ENCODE data around the gene HIGD1B.

The HIGD1B gene

DNA sequence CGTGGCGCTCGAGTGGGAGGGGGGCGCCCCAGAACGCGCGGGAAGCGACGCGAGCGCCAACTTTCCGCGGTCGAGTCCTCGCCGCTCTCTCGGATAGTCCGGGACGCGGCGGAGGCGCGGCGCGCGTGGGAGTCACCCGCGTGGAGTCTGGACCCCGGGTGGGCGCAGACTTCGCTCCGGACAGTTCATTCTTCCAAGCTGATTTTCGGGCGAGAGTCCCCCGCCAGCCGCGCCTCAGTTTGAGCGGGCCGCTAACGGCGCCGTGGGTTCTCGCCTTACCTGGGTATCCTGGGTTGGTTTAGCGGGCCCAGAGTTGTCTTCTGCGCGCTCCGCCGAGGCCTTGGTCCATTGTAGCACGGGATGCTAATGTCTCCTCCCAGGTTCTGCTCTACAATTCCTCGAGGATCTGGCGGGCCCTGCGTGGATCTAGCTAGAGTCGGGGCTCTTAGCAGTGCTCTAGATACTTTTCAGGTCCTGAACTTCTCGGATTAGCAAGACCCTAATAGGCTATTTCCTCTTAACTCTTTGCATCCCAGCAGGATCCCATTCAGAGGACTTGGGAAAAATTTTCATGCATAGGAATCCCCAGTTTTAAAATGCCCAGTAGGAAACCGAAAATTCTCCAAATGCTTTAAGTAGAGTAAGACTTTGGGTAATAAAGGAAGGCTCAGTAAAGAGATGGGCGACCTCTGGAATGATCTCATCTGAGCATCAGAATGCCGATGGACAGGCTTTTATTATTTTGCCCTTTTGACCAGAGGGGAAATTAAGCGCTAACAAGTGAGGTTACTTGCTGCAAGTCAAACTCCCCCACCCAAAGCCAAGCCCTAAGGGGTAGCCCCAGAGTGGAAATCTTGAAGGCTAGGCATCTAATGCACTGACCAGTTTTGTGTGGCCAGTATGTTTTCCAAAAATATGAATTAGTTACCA, 17.1 kb upstream of the HIGD1B start:
- Histone ChIP-seq H3K27ac (replicated peaks) (no peak overlapping the region), H3K4me3 (replicated peaks; ENCODE audit: insufficient read depth, low read length) (peak overlapping the region; percentile 40), H3K27me3 (ENCODE audit: insufficient read depth, poor library complexity, severe bottlenecking) (peaks cover 49% of the 10 kb centered on the region)
- no peak for DNase-seq (ENCODE audit: low read depth in 1 of 2, low spot score in 1 of 2)
- TF ChIP-seq, protein P1, sequence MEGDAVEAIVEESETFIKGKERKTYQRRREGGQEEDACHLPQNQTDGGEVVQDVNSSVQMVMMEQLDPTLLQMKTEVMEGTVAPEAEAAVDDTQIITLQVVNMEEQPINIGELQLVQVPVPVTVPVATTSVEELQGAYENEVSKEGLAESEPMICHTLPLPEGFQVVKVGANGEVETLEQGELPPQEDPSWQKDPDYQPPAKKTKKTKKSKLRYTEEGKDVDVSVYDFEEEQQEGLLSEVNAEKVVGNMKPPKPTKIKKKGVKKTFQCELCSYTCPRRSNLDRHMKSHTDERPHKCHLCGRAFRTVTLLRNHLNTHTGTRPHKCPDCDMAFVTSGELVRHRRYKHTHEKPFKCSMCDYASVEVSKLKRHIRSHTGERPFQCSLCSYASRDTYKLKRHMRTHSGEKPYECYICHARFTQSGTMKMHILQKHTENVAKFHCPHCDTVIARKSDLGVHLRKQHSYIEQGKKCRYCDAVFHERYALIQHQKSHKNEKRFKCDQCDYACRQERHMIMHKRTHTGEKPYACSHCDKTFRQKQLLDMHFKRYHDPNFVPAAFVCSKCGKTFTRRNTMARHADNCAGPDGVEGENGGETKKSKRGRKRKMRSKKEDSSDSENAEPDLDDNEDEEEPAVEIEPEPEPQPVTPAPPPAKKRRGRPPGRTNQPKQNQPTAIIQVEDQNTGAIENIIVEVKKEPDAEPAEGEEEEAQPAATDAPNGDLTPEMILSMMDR (IDR thresholded peaks at IDR 0.05; ENCODE audit: insufficient read depth, low read length): no peak
- TF ChIP-seq POLR2AphosphoS5 (IDR thresholded peaks at IDR 0.05; ENCODE audit: low read depth) (no peak), GABPA (IDR thresholded peaks at IDR 0.05; ENCODE audit: low read depth) (no peak), SPI1 (IDR thresholded peaks at IDR 0.05; ENCODE audit: borderline replicate concordance, low read depth) (no peak)
- TF ChIP-seq, protein P2, sequence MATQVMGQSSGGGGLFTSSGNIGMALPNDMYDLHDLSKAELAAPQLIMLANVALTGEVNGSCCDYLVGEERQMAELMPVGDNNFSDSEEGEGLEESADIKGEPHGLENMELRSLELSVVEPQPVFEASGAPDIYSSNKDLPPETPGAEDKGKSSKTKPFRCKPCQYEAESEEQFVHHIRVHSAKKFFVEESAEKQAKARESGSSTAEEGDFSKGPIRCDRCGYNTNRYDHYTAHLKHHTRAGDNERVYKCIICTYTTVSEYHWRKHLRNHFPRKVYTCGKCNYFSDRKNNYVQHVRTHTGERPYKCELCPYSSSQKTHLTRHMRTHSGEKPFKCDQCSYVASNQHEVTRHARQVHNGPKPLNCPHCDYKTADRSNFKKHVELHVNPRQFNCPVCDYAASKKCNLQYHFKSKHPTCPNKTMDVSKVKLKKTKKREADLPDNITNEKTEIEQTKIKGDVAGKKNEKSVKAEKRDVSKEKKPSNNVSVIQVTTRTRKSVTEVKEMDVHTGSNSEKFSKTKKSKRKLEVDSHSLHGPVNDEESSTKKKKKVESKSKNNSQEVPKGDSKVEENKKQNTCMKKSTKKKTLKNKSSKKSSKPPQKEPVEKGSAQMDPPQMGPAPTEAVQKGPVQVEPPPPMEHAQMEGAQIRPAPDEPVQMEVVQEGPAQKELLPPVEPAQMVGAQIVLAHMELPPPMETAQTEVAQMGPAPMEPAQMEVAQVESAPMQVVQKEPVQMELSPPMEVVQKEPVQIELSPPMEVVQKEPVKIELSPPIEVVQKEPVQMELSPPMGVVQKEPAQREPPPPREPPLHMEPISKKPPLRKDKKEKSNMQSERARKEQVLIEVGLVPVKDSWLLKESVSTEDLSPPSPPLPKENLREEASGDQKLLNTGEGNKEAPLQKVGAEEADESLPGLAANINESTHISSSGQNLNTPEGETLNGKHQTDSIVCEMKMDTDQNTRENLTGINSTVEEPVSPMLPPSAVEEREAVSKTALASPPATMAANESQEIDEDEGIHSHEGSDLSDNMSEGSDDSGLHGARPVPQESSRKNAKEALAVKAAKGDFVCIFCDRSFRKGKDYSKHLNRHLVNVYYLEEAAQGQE (IDR thresholded peaks at IDR 0.05; ENCODE audit: insufficient replicate concordance, low read depth): no peak

DNA sequence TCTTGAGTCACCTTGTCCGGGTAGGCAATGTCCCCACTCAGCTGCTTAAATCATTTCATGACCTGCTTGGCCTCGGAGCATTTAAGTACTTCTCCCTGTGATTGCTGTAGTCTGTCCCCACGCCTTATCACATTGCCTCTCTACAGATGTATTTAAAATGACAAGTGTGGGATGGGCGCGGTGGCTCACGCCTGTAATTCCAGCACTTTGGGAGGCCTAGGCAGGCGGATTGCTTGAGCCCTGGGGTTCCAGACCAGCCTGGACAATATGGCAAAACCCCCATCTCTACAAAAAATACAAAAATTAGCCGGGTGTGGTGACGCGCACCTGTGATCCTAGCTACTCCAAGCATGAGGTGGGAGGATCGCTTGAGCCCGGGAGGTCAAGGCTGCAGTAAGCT, 16.3 kb upstream of the HIGD1B start:
- Histone ChIP-seq H3K27ac (replicated peaks) (no peak overlapping the region), H3K27me3 (ENCODE audit: insufficient read depth, poor library complexity, severe bottlenecking) (peaks cover 48% of the 10 kb centered on the region), H3K4me3 (replicated peaks; ENCODE audit: insufficient read depth, low read length) (no peak overlapping the region)
- TF ChIP-seq POLR2AphosphoS5 (IDR thresholded peaks at IDR 0.05; ENCODE audit: low read depth) (no peak), SPI1 (IDR thresholded peaks at IDR 0.05; ENCODE audit: borderline replicate concordance, low read depth) (no peak), GABPA (IDR thresholded peaks at IDR 0.05; ENCODE audit: low read depth) (no peak)
- TF ChIP-seq, protein P2 (IDR thresholded peaks at IDR 0.05; ENCODE audit: insufficient replicate concordance, low read depth): no peak
- TF ChIP-seq, protein P1 (IDR thresholded peaks at IDR 0.05; ENCODE audit: insufficient read depth, low read length): no peak
- no peak for DNase-seq (ENCODE audit: low read depth in 1 of 2, low spot score in 1 of 2)

DNA sequence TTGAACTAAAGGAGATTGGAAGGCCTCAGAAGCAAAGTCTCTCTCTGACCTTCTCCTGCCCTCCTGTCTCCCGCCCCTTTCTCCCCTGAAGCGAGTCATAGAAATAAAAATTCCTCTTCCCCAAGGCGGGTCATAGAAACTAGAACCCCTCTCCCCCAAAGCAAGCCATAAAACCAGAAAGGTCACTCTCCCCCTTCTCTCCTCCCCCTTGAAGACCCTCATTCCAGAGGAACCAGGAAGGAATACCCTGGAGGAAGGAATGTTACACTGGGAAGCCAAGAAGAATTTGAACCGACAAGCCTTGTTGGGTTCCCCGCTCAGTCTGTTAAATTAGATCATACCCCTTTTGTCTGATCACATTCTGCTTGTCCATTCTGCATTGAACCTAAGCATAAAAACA, 14.9 kb upstream of the HIGD1B start:
- no peak overlapping the region for H3K27ac ChIP-seq (replicated peaks)
- no peak for DNase-seq (ENCODE audit: low read depth in 1 of 2, low spot score in 1 of 2)
- TF ChIP-seq SPI1 (IDR thresholded peaks at IDR 0.05; ENCODE audit: borderline replicate concordance, low read depth) (no peak), GABPA (IDR thresholded peaks at IDR 0.05; ENCODE audit: low read depth) (no peak), POLR2AphosphoS5 (IDR thresholded peaks at IDR 0.05; ENCODE audit: low read depth) (no peak)
- TF ChIP-seq, protein P2 (IDR thresholded peaks at IDR 0.05; ENCODE audit: insufficient replicate concordance, low read depth): no peak
- TF ChIP-seq, protein P1 (IDR thresholded peaks at IDR 0.05; ENCODE audit: insufficient read depth, low read length): no peak
- no peak overlapping the region for H3K4me3 ChIP-seq (replicated peaks; ENCODE audit: insufficient read depth, low read length)
- peaks cover 33% of the 10 kb centered on the region for H3K27me3 ChIP-seq (ENCODE audit: insufficient read depth, poor library complexity, severe bottlenecking)
